KMS-11 (cell line): ENCODE measurements around the gene PGM3.

Experiments used
- H2AFZ ChIP-seq: fragments of 200-600 bp; sonication (generic); 2 replicates; pipeline ENCODE4 v1.6.1; 2016; ENCODE audit warnings: antibody characterized with exemption, mixed run types, low read depth
- H3K27ac ChIP-seq: fragments of 200-600 bp; sonication (generic); 2 replicates; pipeline ENCODE4 v1.6.1; 2016; ENCODE audit warnings: mild to moderate bottlenecking, mixed run types
- H3K27me3 ChIP-seq: fragments of 200-600 bp; sonication (generic); 2 replicates; pipeline ENCODE4 v1.6.1; 2017; ENCODE audit warnings: mild to moderate bottlenecking, low read depth, mixed run types, moderate library complexity; ENCODE audit not compliant: insufficient read depth
- H3K36me3 ChIP-seq: fragments of 200-600 bp; sonication (generic); 2 replicates; pipeline ENCODE4 v1.6.1; 2017; ENCODE audit warnings: mild to moderate bottlenecking, mixed run types; ENCODE audit not compliant: insufficient read depth
- H3K4me1 ChIP-seq: fragments of 200-600 bp; sonication (generic); 2 replicates; pipeline ENCODE4 v1.6.1; 2016; ENCODE audit warnings: mild to moderate bottlenecking, low read depth, mixed run types; ENCODE audit not compliant: poor library complexity, severe bottlenecking
- H3K4me2 ChIP-seq: fragments of 200-600 bp; sonication (generic); 2 replicates; pipeline ENCODE4 v1.7.0; 2016; ENCODE audit warnings: mild to moderate bottlenecking, mixed run types
- H3K4me3 ChIP-seq: fragments of 200-600 bp; sonication (generic); IDR thresholded peaks from 2 replicates; pipeline ENCODE4 v1.6.1; 2017; ENCODE audit warnings: low read depth, low read length, mixed read lengths; ENCODE audit not compliant: insufficient read depth
- H3K79me2 ChIP-seq: fragments of 200-600 bp; sonication (generic); 2 replicates; pipeline ENCODE4 v1.6.1; 2016; ENCODE audit warnings: low read depth, mixed run types; ENCODE audit not compliant: insufficient read depth
- H3K9ac ChIP-seq: fragments of 200-600 bp; sonication (generic); 2 replicates; pipeline ENCODE4 v1.6.1; 2016; ENCODE audit warnings: mild to moderate bottlenecking, mixed run types
- H4K20me1 ChIP-seq: fragments of 200-600 bp; sonication (generic); 2 replicates; pipeline ENCODE4 v1.6.1; 2016; ENCODE audit warnings: mild to moderate bottlenecking, mixed run types; ENCODE audit not compliant: insufficient read depth
- CTCF ChIP-seq: fragments of 200-600 bp; sonication (generic); conservative IDR thresholded peaks from 2 replicates; pipeline ENCODE4 v1.6.1; 2017; ENCODE audit warnings: low read depth, mild to moderate bottlenecking, antibody characterized with exemption, low read length, moderate library complexity, mixed read lengths

PGM3 gene

GRCh38 chr6:83169106-83169505 is 24.0 kb downstream of the PGM3 start:
- no peaks in the 10 kb centered on the region for H3K27me3 ChIP-seq
- H3K4me1 ChIP-seq = peaks cover 5% of the 10 kb centered on the region
- H2AFZ ChIP-seq = no peak overlapping the region
- H3K4me3 ChIP-seq = no peak overlapping the region
- H3K79me2 ChIP-seq = no peaks in the 10 kb centered on the region
- no peak for TF ChIP-seq CTCF
- no peak overlapping the region for H3K4me2 ChIP-seq
- H3K36me3 ChIP-seq = no peaks in the 10 kb centered on the region
- no peak overlapping the region for H3K9ac ChIP-seq
- no peaks in the 10 kb centered on the region for H4K20me1 ChIP-seq
- H3K27ac ChIP-seq = no peak overlapping the region

GRCh38 chr6:83168556-83168955 is 24.5 kb downstream of the PGM3 start:
- H3K79me2 ChIP-seq = no peaks in the 10 kb centered on the region
- H2AFZ ChIP-seq = no peak overlapping the region
- no peak overlapping the region for H3K4me3 ChIP-seq
- no peak overlapping the region for H3K4me2 ChIP-seq
- H3K9ac ChIP-seq = no peak overlapping the region
- TF ChIP-seq CTCF = no peak
- H3K4me1 ChIP-seq = peaks cover 5% of the 10 kb centered on the region
- no peaks in the 10 kb centered on the region for H4K20me1 ChIP-seq
- no peaks in the 10 kb centered on the region for H3K36me3 ChIP-seq
- no peaks in the 10 kb centered on the region for H3K27me3 ChIP-seq
- H3K27ac ChIP-seq = no peak overlapping the region

- no peak overlapping the region for H3K27ac ChIP-seq
- H3K4me2 ChIP-seq = no peak overlapping the region
- H3K4me1 ChIP-seq = peaks cover 5% of the 10 kb centered on the region
- H3K79me2 ChIP-seq = no peaks in the 10 kb centered on the region
- H3K27me3 ChIP-seq = no peaks in the 10 kb centered on the region
- no peak overlapping the region for H3K4me3 ChIP-seq
- no peak overlapping the region for H2AFZ ChIP-seq
- no peaks in the 10 kb centered on the region for H3K36me3 ChIP-seq
- H3K9ac ChIP-seq = no peak overlapping the region
- no peak for TF ChIP-seq CTCF
- H4K20me1 ChIP-seq = no peaks in the 10 kb centered on the region
These were observed 25.3 kb downstream of the PGM3 start for GRCh38 chr6:83167726-83168278.

DNA sequence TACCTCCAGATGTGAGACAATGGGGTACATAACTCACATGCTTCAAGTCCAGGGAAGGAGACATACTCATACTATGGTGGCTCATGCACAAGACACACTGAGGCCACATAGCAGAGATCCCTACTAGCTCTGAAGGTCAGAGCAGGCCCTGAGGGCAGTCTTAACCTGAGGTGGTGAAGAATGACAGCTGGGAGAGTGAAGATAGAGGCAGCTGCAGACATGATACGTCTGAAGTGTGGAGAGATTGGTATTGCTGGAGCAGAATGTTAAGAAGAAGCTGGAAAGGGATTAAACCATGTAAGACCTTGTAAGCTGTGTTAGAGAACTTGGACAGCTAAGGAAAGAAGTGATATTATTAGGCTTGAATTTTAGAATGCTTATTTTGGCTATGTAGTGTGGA is 32.9 kb downstream of the PGM3 start:
- no peaks in the 10 kb centered on the region for H3K79me2 ChIP-seq
- no peak overlapping the region for H3K4me2 ChIP-seq
- H4K20me1 ChIP-seq = no peaks in the 10 kb centered on the region
- no peaks in the 10 kb centered on the region for H3K4me1 ChIP-seq
- TF ChIP-seq CTCF = no peak
- no peak overlapping the region for H3K9ac ChIP-seq
- no peaks in the 10 kb centered on the region for H3K36me3 ChIP-seq
- no peak overlapping the region for H2AFZ ChIP-seq
- H3K27ac ChIP-seq = no peak overlapping the region
- H3K4me3 ChIP-seq = no peak overlapping the region
- H3K27me3 ChIP-seq = no peaks in the 10 kb centered on the region
